K562 (cell line): ENCODE measurements around the gene MCU. TPM values are rescaled to one million over a fixed set of nuclear protein-coding genes. Genes with fewer than 3 reads are reported as not detected.

Experiments
- ATAC-seq: fragments of 200-7000 bp; cut with Tn5 transposase; 3 replicates; pipeline ENCODE4 v1.9.1; 2020; ENCODE audit warnings: moderate library complexity
- BruUV-seq: library from RNA; stranded (reverse); fragments of 400-500 nt; replicated peaks from 2 replicates; lab custom pipeline; 2021; lab: Mats Ljungman, UMichigan
- CTCF ChIA-PET: fragments of 300-600 bp; formaldehyde crosslinking; extraction: SDS; loops from one replicate; lab custom pipeline; 2021; ENCODE audit warnings: low intra/inter-chr PET ratio; lab: Yijun Ruan, JAX
- POLR2A ChIA-PET: fragments of 300-600, 350-650 bp; sonication (Branson Sonifier 250); formaldehyde crosslinking; extraction: SDS; loops from one replicate; lab custom pipeline; 2021; ENCODE audit warnings: antibody characterized with exemption, inconsistent platforms; lab: Yijun Ruan, JAX
- DNase-seq, 4 experiments: peaks; one replicate each; pipeline versions ENCODE4 v3.0.0 to v3.0.0-alpha.2; 2011 to 2018; ENCODE audit warnings: low spot score in 3 of 4, mixed read lengths in 3 of 4; ENCODE audit errors: extremely low read depth in 1 of 4
- FAIRE-seq: peaks from 2 replicates; lab custom pipeline; 2011; peaks lifted over from hg19 to GRCh38; lab: Jason Lieb, UNC
- H2AFZ ChIP-seq: 2 replicates; pipeline ENCODE4 v1.6.0; 2011; ENCODE audit warnings: low read depth, low read length, control low read depth, inconsistent platforms
- H3K27ac ChIP-seq: fragments of 200-600 bp; 3 replicates; pipeline ENCODE4 v1.8.0; 2011; ENCODE audit warnings: low read depth, mild to moderate bottlenecking, control low read depth, inconsistent platforms, low read length, moderate library complexity, mixed read lengths; ENCODE audit errors: extremely low read depth
- H3K27me3 ChIP-seq, 2 experiments: fragments of 300-600 bp in 1 of 2; 2 replicates in 1 of 2; 3 replicates in 1 of 2; pipeline versions ENCODE4 v1.6.0 to v1.8.0; 2011; ENCODE audit warnings: inconsistent platforms in 2 of 2, low read length in 2 of 2, mild to moderate bottlenecking in 1 of 2, mixed read lengths in 1 of 2, moderate library complexity in 1 of 2; ENCODE audit not compliant: control insufficient read depth in 2 of 2, insufficient read depth in 2 of 2
- H3K36me3 ChIP-seq: fragments of 300-600 bp; 3 replicates; pipeline ENCODE4 v1.8.0; 2011; ENCODE audit warnings: mild to moderate bottlenecking, low read length, inconsistent platforms; ENCODE audit not compliant: control insufficient read depth, insufficient read depth
- H3K4me1 ChIP-seq, 2 experiments: fragments of 200-600 bp in 1 of 2; replicated peaks in 1 of 2; 2 replicates in 1 of 2; 3 replicates in 1 of 2; pipeline versions ENCODE4 v1.5.1 to v1.8.0; 2011; ENCODE audit warnings: inconsistent platforms in 2 of 2, low read length in 2 of 2, mild to moderate bottlenecking in 1 of 2, mixed read lengths in 1 of 2, moderate library complexity in 1 of 2; ENCODE audit not compliant: control insufficient read depth in 2 of 2, insufficient read depth in 2 of 2
- H3K4me2 ChIP-seq: 2 replicates; pipeline ENCODE4 v1.6.1; 2011; ENCODE audit warnings: low read length, control low read depth, inconsistent platforms, mixed read lengths; ENCODE audit not compliant: insufficient read depth
- H3K4me3 ChIP-seq: fragments of 200-600 bp; sonication (generic), shearing (Covaris generic); 2 replicates; pipeline ENCODE4 v1.5.1; 2016; ENCODE audit warnings: control low read depth, inconsistent platforms
- H3K79me2 ChIP-seq: fragments of 200-600 bp; 3 replicates; pipeline ENCODE4 v1.8.0; 2011; ENCODE audit warnings: low read length, inconsistent platforms; ENCODE audit not compliant: control insufficient read depth, insufficient read depth
- H3K9ac ChIP-seq, 2 experiments: 2 replicates each; pipeline versions ENCODE4 v1.6.0 to v1.6.1; 2011; ENCODE audit warnings: low read depth in 2 of 2, low read length in 2 of 2, control low read depth in 1 of 2, inconsistent platforms in 1 of 2, mild to moderate bottlenecking in 1 of 2, mixed read lengths in 1 of 2; ENCODE audit not compliant: insufficient read depth in 1 of 2
- H3K9me1 ChIP-seq: one replicate; pipeline ENCODE4 v1.6.0; 2011; ENCODE audit warnings: inconsistent platforms, mild to moderate bottlenecking, low read length, moderate library complexity; ENCODE audit not compliant: control insufficient read depth, insufficient read depth
- H3K9me3 ChIP-seq: replicated peaks from 2 replicates; pipeline ENCODE4 v1.5.1; 2011; ENCODE audit warnings: low read depth, low read length, inconsistent platforms; ENCODE audit not compliant: control insufficient read depth, insufficient read depth
- H4K20me1 ChIP-seq: replicated peaks from 2 replicates; pipeline ENCODE4 v1.6.1; 2011; ENCODE audit warnings: low read length, inconsistent platforms, mixed read lengths; ENCODE audit not compliant: control insufficient read depth, insufficient read depth
- BCOR ChIP-seq: fragments of 450-650 bp; IDR thresholded peaks from 2 replicates; pipeline ENCODE4 v1.6.1; 2016
- EZH2 ChIP-seq: IDR thresholded peaks from 2 replicates; pipeline ENCODE4 v1.6.1; 2012; ENCODE audit warnings: low read depth, mild to moderate bottlenecking, inconsistent platforms, low read length, borderline replicate concordance
- NCOA6 ChIP-seq: fragments of 450-650 bp; IDR thresholded peaks from 2 replicates; pipeline ENCODE4 v1.6.1; 2017; ENCODE audit warnings: mild to moderate bottlenecking
- U2AF1 ChIP-seq: fragments of 200-400 bp; formaldehyde crosslinking; optimal IDR thresholded peaks from 2 replicates; pipeline ENCODE3; 2017; ENCODE audit warnings: mild to moderate bottlenecking, low read depth, low read length, moderate library complexity
- ZBTB33 ChIP-seq: sonication (generic); formaldehyde crosslinking; IDR thresholded peaks from 2 replicates; pipeline ENCODE4 v1.8.1; 2023; ENCODE audit warnings: mild to moderate bottlenecking, missing genetic modification reagents
- ZNF121 ChIP-seq: sonication (generic); formaldehyde crosslinking; conservative IDR thresholded peaks from 2 replicates; pipeline ENCODE4 v1.8.0; 2022; ENCODE audit warnings: missing genetic modification reagents
- ZNF146 ChIP-seq: IDR thresholded peaks from one replicate; pipeline ENCODE4 v1.6.1; 2018; ENCODE audit warnings: missing compliant biosample characterization; ENCODE audit not compliant: unreplicated experiment
- ZNF324 ChIP-seq: fragments of 250-450 bp; sonication (Bioruptor Pico); IDR thresholded peaks from 2 replicates; pipeline ENCODE4 v1.4.0; 2020; ENCODE audit warnings: mild to moderate bottlenecking
- WGBS: fragments of 100-300 bp; shearing (Covaris generic); methylation state at CpG from one replicate; pipeline ENCODE4 v1.1.6; 2016; ENCODE audit warnings: low coverage, mixed read lengths; ENCODE audit not compliant: insufficient coverage; ENCODE audit errors: missing lambda C conversion rate; 5-methylcytosine and 5-hydroxymethylcytosine counted together
- in situ Hi-C: fragments of 300-500 bp; cut with MboI; formaldehyde crosslinking; loops from 4 replicates; pipeline ENCODE4 v1.15.0; 2018; ENCODE audit warnings: inconsistent platforms, mixed read lengths
- intact Hi-C: fragments of 100-400 bp; cut with micrococcal nuclease; formaldehyde crosslinking; loops from 2 replicates; pipeline ENCODE4 v1.14.2; 2022
- polyA plus RNA-seq, 8 experiments: library from polyadenylated mRNA; depleted of rRNA in 4 of 8; stranded (reverse) in 5 of 8; unstranded in 3 of 8; fragments of >200 nt; fragmentation: Nextera tagmentation in 2 of 8; fragmentation: Illumina TruSeq in 1 of 8; extraction: Ambion mirVana in 2 of 8; extraction: Trizol in 1 of 8; gene quantifications; 2 replicates each; pipeline versions ENCODE4 v1.2.1 to v1.2.3, GENCODE V29; 2011 to 2014; ENCODE audit warnings: inconsistent platforms in 1 of 8, missing spikeins in 1 of 8
- total RNA-seq, 7 experiments: library from RNA; depleted of rRNA in 6 of 7; stranded (reverse); fragments of >200 nt in 6 of 7; fragmentation: Illumina TruSeq in 2 of 7; extraction: Trizol in 2 of 7; gene quantifications; 2 replicates each; pipeline versions ENCODE4 v1.2.1 to v1.2.3, GENCODE V29; 2011 to 2021; ENCODE audit warnings: low replicate concordance in 1 of 7
- TF ChIP-seq, protein P1 (sequence below), 2 experiments: IDR thresholded peaks; 2 replicates each; pipeline ENCODE4 v1.6.1; 2012; ENCODE audit warnings: improper control_type of control experiment in 2 of 2, low read depth in 2 of 2, low read length in 2 of 2, borderline replicate concordance in 1 of 2

MCU gene
- total and polyA plus RNA-seq, 9 of the 15 experiments (the other 6 are each of a cell fraction or from before 2014, with no cell fraction given) = 8.2 to 88.8 (median 21.3) TPM

DNA sequence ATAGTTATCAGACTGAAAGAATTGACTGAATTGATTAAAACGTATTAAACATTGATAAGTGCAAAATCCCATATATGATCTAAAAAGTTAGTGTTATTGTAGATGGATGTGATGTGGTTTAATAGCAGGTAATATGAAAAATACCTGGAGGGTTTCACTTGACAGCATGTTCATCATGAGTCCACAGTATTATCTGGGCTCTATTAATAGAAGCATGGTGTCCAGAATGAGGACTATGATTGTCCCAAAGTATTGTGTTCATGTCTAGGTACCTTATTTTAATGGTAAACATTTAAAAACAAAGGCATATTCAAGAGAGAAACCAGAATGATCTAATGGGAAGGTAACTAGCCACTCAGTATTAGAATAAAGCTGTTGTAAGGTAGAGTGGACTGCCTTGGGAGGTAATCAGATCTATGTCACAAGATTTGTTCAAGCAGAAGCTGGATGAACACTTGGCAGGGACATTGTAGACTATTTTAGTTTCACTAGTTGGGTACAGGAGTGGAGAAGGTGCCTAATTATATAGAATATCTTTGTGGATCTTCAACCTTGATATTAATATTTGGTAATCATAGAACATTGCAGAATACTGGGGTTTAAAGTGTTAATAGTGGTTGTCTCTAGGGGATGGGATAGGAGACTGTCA, 43.5 kb downstream of the MCU start:
- H3K27ac ChIP-seq = no peak overlapping the region
- 36% methylated on average over 1 of the region's 1 CpG for WGBS
- DNase-seq (no peak), ATAC-seq (no peak), FAIRE-seq (no peak)
- ChIA-PET POLR2A (no interaction called here), CTCF (no interaction called here)
- intact Hi-C loops (no loop called here), in situ Hi-C loops (no loop called here)
- no peaks in the 10 kb centered on the region for H4K20me1 ChIP-seq
- H3K27me3 ChIP-seq = no peaks in the 10 kb centered on the region
- BruUV-seq = no TSS peak
- TF ChIP-seq EZH2 = no peak
- no peak for TF ChIP-seq ZNF121 (CRISPR knock-in tag)
- TF ChIP-seq ZNF324 (CRISPR knock-in tag) = no peak
- TF ChIP-seq NCOA6 = no peak
- TF ChIP-seq ZNF146 (CRISPR knock-in tag) = no peak
- TF ChIP-seq ZBTB33 (CRISPR knock-in tag) = no peak
- TF ChIP-seq BCOR = no peak
- TF ChIP-seq, protein P1, sequence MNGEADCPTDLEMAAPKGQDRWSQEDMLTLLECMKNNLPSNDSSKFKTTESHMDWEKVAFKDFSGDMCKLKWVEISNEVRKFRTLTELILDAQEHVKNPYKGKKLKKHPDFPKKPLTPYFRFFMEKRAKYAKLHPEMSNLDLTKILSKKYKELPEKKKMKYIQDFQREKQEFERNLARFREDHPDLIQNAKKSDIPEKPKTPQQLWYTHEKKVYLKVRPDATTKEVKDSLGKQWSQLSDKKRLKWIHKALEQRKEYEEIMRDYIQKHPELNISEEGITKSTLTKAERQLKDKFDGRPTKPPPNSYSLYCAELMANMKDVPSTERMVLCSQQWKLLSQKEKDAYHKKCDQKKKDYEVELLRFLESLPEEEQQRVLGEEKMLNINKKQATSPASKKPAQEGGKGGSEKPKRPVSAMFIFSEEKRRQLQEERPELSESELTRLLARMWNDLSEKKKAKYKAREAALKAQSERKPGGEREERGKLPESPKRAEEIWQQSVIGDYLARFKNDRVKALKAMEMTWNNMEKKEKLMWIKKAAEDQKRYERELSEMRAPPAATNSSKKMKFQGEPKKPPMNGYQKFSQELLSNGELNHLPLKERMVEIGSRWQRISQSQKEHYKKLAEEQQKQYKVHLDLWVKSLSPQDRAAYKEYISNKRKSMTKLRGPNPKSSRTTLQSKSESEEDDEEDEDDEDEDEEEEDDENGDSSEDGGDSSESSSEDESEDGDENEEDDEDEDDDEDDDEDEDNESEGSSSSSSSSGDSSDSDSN (IDR thresholded peaks at IDR 0.05; ENCODE audit: borderline replicate concordance in 1 of 2, low read depth in 2 of 2, low read length in 2 of 2) = no peak
- no peak for TF ChIP-seq U2AF1
- H2AFZ ChIP-seq = no peak overlapping the region
- H3K4me1 ChIP-seq = peaks cover 5 to 6% of the 10 kb centered on the region in 2 experiments; a peak in 3 of 5 replicates
- H3K4me3 ChIP-seq = no peak overlapping the region
- peaks cover 2% of the 10 kb centered on the region; the same call in 1 of the 3 replicates for H3K79me2 ChIP-seq
- H3K9ac ChIP-seq = no peak overlapping the region
- no peaks in the 10 kb centered on the region for H3K9me3 ChIP-seq
- no peaks in the 10 kb centered on the region for H3K36me3 ChIP-seq
- no peak overlapping the region for H3K4me2 ChIP-seq
- no peaks in the 10 kb centered on the region for H3K9me1 ChIP-seq
